GM21390 (cell line): ENCODE data around the gene LILRB4.
"Not testable (repeated sequence)": the region's sequence is repeated elsewhere in the genome, so short reads cannot be mapped to it uniquely, and the experiment has no call there.

ENCODE experiments used
- ATAC-seq: cut with Tn5 transposase; IDR thresholded peaks from one replicate; pipeline ENCODE4 v1.9.1; 2021; ENCODE audit not compliant: unreplicated experiment

Gene LILRB4

GRCh38 chr19:54648129-54648528 lies 14.7 kb upstream of the LILRB4 start:
- ATAC-seq, result no peak

DNA sequence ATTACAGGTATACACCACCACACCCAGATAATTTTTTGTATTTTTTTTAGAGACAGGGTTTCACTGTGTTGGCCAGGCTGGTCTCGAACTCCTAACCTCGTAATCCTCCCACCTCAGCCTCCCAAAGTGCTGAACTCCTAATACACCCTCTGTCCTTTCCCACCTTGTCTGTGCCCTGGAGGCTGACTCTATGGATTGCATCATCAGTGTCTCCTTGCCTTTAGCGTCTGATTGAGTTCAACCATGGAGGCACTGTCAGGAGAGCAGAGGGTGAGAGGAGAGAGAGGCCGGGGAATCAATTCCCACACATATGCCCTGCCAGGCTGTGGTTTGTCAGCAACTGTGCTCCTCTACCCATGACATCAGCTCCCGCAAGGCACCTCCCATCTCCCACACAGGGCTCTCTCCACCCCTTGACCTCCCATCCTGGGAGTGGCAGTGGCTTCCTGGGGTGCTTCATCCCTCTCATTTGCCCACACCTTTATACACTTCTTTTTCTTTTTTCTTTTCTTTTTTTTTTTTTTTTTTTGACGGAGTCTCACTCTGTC lies 12.6 kb upstream of the LILRB4 start:
- no peak for ATAC-seq

GRCh38 chr19:54653181-54653809 lies 9.5 kb upstream of the LILRB4 start:
- ATAC-seq, result no peak

DNA sequence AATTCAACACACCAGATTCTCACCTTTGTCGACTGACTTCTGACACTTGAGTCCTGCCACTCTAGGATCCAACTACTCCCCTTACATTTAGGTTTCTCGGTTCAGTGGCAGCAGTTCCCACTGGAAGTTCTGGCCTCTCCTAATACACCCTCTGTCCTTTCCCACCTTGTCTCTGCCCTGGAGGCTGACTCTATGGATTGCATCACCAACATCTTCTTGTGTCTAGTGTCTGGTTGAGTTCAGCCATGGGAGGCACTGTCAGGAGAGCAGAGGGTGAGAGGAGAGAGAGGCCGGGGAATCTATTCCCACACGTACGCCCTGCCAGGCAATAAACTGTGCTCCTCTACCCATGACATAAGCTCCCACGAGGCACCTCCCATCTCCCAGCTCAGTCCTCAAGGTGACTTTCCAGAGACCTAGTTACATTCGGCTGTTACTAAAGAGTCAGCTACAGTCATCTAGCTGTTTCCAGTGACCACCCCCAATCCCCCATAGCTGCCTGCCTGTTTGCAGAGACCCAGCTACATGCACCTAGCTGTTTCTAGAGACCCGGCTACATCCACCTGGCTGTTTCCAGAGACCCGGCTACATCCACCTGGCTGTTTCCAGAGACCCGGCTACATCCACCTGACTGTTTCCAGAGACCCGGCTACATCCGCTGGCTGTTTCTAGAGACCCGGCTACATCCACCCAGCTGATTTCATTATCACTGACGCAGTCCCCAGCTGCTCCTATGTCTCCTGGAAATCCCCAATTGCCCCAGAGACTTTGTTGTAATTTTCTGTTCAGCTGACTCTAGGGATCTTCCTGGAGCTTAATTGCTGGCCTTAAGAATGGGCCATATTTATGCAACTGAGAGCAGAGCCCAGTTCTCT lies 8.1 kb upstream of the LILRB4 start:
- no peak for ATAC-seq

- no peak for ATAC-seq
Observed at GRCh38 chr19:54659300-54659699, 3.5 kb upstream of the LILRB4 start.

DNA sequence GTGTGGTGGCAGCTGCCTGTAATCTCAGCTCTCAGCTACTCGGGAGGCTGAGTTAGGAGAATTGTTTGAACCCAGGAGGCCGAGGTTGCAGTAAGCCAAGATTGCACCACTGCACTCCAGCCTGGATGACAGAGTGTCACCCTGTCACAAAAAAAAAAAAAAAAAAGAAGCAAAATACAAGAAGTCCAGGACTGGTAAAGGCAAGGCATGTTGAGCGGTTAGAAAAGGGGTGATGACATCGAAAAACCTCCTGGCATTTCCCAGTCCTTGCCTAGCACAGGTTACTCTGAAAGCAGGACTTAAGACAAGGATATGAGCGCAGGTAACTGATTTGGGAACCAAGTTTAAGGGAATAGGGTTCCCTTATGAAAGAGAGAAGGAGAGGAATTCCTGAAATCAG lies 2.5 kb upstream of the LILRB4 start:
- no peak for ATAC-seq

DNA sequence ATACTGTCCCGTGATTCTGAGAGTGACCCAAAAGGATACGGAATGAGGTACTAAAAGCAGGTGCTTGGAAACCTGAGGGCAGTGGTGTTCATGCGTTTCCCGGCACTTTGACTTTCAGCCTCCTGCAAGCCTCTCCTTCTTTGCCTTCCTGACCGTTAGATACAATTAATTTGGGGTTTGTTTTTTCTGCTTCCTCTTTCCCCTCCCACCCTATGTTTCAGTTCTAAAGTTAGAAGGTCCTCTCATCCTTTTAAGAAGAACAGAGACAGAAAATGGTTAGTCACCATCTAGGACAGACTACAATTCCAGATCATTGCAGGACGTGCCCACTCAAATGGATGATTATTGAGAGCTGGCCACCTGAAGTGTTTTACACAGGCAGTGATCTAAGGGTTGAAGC lies 1.8 kb upstream of the LILRB4 start:
- no peak for ATAC-seq

- no peak for ATAC-seq
Observed at GRCh38 chr19:54661846-54662481, 821 bp upstream of the LILRB4 start.

GRCh38 chr19:54665530-54665929 lies 2.7 kb downstream of the LILRB4 start:
- ATAC-seq, result no peak

GRCh38 chr19:54667217-54667616 lies 4.4 kb downstream of the LILRB4 start:
- no peak for ATAC-seq

GRCh38 chr19:54668353-54668752 lies 5.6 kb downstream of the LILRB4 start:
- ATAC-seq, result no peak

DNA sequence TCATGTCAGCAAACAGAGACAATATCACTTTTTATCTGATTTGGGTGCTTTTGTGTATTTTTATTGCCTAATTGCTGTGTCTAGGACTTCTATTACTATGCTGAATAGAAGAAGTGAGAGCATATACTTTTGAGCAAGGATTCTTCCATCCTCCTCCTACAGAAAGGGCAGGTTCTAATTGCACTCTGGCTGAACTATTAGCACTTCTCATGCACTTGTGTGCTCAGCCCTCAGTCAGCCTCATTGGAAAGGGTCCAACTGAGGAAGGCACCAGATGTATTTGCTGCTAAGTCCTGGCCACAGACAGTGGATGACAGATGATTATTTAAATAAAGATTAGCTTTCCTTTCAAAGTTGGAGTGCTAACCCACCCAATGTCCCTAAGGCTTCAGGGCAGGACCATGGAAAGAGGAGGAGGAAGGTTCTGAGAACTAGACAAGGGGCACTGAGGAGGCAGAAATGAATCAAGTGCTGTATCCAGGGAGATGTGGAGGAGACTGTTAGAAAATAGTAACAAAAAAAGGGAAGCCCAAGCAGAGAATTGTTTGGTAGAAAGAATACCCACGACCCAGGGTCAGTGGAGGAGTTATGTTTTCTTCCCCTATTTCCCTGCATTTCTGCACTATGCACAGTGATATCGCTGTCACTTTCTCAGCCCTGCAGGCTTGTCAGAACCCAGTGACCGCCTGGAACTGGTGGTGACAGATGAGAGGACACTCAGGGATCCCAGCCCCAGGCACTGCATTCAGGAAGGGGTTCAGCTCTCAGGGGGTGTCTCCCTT lies 8.0 kb downstream of the LILRB4 start:
- ATAC-seq, result no peak

DNA sequence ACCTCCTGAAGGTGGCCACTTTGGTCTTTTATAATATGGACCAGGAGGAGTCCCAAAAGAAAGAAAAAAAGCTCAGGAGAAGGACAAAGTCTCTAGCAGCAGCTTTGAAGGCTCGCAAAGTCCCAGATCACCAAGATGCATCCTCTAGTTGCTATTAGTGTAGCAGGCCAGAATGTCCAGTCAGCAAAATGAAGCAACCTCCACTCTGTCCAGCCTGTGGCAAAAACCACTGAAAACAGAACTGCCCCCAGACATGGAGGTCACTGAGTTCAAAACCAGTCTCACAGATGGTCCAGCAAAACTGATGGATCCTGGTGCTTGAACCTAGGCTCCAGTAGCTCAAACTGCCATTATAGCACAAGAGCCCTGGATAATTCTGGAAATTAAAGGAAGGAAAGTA lies 10.4 kb downstream of the LILRB4 start:
- ATAC-seq, result no peak

DNA sequence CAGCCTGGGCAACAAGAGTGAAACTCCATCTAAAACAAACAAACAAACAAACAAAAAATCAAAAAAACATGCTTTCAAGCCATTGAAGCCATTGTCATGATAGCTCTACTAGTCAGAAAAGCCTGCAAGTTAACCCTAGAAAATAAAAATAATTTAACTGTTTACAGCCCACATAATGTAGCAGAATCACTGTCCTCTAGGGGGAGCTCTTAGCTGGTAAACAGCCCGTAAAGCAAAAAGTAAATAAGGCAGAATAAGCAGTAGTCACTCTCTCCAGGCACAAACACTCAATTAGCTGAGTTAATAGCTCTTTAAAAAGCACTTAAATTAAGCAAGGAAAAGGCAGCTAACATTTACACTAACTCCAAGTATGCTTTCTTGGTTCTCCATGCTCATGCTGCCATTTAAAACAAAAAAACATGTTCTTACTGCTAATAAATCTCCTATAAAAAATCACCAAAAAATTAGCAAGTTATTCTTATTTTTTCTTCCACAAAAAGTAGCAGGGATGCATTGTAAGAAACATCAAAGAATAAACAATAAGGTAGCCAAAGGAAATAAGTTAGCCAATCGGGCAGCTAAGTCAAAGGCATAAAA lies 11.3 kb downstream of the LILRB4 start:
- ATAC-seq, result no peak

- ATAC-seq, result not testable (repeated sequence)
Observed at GRCh38 chr19:54676210-54676834, 13.5 kb downstream of the LILRB4 start.

DNA sequence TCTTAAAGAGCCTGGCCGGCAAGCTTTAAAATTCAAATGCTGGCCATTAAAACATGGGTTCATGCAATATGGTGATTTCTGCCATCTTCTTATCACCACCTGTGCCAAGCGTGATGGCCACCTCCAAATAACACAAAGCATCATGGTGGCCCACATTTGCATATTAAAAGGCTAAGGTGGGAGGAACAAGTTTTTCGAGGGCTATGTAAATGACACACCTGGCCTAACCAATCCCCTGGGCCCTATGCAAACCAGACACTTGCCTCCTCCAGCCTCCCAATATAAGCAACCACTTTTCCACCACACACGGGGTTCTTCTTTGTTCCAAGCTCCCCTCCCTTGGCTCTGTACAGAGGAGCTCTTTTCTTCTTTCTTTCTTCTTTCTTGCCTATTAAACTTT lies 14.4 kb downstream of the LILRB4 start:
- no peak for ATAC-seq

DNA sequence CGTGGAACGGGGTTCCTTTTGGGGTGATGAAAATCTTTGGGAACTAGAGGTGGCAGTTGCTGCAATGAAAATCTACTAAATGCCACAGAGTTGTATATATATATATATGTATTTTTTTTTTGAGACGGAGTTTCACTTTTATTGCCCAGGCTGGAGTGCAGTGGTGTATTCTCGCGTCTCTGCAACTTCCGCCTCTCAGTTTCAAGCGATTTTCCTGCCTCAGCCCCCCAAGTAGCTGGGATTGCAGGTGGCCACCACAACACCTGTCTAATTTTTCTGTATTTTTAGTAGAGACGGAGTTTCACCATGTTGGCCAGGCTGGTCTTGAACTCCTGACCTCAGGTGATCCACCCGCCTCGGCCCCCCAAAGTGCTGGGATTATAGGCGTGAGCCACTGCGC lies 18.8 kb downstream of the LILRB4 start:
- ATAC-seq, result not testable (repeated sequence)

DNA sequence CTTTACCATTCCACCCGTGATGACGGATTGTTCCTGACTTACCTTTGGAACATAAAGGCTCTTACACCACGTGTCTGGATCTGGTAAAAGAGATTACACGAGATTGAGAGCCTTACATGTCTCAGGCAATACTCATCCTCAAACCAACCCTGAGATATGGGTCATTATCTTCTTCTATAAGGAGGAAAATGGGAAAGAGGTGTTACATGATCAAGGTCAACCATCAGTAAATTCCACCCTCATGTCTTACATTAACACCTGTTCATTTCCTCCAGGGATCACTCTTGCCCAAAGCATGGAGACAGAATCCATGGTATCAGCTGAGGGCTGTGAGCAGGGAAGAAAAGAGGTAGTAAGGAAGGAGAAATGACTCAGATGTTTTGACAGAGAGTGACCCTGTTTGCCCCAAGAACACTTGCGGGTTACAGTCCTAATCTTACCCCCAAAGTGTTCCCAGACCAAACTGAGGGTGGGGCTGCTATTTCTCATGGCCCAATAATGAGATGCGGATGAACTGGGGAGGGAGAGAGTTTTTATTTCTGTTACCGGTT lies 19.6 kb downstream of the LILRB4 start:
- ATAC-seq, result no peak

- no peak for ATAC-seq
Observed at GRCh38 chr19:54684527-54684926, 21.7 kb downstream of the LILRB4 start.
